ENCODE measurements around the gene MEGF11. TPM values are rescaled to one million over a fixed set of nuclear protein-coding genes. Genes with fewer than 3 reads are reported as not detected.

Gene MEGF11
- total RNA-seq, 4 donors from 2014 or later = 0.23 to 0.33 TPM; not detected in 2

GRCh38 chr15:66136948-66137347 is 116.6 kb downstream of the MEGF11 start:
- Histone ChIP-seq H3K36me3 (no peaks in the 10 kb centered on the region), H3K27me3 (no peaks in the 10 kb centered on the region), H3K4me1 (peaks cover 8 to 20% (median 18%) of the 10 kb centered on the region in 4 donors), H3K9me3 (no peaks in the 10 kb centered on the region), H3K27ac (replicated peaks in 1 of 4) (no peak overlapping the region), H3K4me3 (no peak overlapping the region)
- TF ChIP-seq POLR2A (IDR thresholded peaks at IDR 0.05; ENCODE audit: low read depth) (no peak), POLR2AphosphoS5 (IDR thresholded peaks at IDR 0.05) (no peak), CTCF (IDR thresholded peaks at IDR 0.05) (no peak), EP300 (IDR thresholded peaks at IDR 0.05) (no peak)
- intact Hi-C loops (cut with DNase I) = no loop called here
- no peak for DNase-seq (ENCODE audit: extremely low spot score)
- 84% methylated on average over 2 of the region's 2 CpGs for WGBS

GRCh38 chr15:66135664-66136063 is 117.9 kb downstream of the MEGF11 start:
- intact Hi-C loops (cut with DNase I) = no loop called here
- no peak for DNase-seq (ENCODE audit: extremely low spot score)
- no peaks in the 10 kb centered on the region for H3K36me3 ChIP-seq
- H3K9me3 ChIP-seq = no peaks in the 10 kb centered on the region
- TF ChIP-seq POLR2AphosphoS5 (IDR thresholded peaks at IDR 0.05) = no peak
- 93% methylated on average over 1 of the region's 1 CpG for WGBS
- H3K27me3 ChIP-seq = no peaks in the 10 kb centered on the region
- H3K4me3 ChIP-seq = no peak overlapping the region
- H3K4me1 ChIP-seq = peaks cover 8 to 20% (median 18%) of the 10 kb centered on the region in 4 donors
- H3K27ac ChIP-seq (replicated peaks in 1 of 4) = no peak overlapping the region

DNA sequence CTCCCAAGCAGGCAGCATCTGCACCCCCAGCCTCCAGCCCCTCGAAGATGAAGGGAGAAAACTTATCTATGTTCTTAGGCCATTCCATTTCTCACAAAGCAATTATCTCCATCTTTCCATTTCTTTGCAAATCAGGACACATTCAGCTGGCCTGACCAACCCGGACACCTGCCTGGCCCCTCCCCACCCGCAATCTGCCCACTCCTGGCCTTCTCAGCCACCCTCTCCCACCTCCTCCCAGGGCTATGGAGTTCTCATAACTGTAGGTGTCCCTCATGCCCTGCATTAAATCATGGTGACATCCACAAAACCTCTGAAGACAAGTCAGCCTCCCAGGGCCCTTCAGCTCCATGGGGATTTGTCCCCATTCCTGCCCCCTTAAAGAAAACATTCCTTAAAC is 119.3 kb downstream of the MEGF11 start:
- H3K27me3 ChIP-seq = peaks cover 0 to under 1% (median 0%) of the 10 kb centered on the region in 4 donors
- H3K36me3 ChIP-seq = no peaks in the 10 kb centered on the region
- WGBS = 89% methylated on average over 3 of the region's 3 CpGs
- H3K27ac ChIP-seq (replicated peaks in 1 of 4) = no peak overlapping the region
- H3K4me1 ChIP-seq = peaks cover 8 to 14% (median 11%) of the 10 kb centered on the region in 4 donors
- no peaks in the 10 kb centered on the region for H3K9me3 ChIP-seq
- intact Hi-C loops (cut with DNase I) = no loop called here
- TF ChIP-seq POLR2A (IDR thresholded peaks at IDR 0.05; ENCODE audit: low read depth) = no peak
- no peak for DNase-seq (ENCODE audit: extremely low spot score)
- H3K4me3 ChIP-seq = no peak overlapping the region

DNA sequence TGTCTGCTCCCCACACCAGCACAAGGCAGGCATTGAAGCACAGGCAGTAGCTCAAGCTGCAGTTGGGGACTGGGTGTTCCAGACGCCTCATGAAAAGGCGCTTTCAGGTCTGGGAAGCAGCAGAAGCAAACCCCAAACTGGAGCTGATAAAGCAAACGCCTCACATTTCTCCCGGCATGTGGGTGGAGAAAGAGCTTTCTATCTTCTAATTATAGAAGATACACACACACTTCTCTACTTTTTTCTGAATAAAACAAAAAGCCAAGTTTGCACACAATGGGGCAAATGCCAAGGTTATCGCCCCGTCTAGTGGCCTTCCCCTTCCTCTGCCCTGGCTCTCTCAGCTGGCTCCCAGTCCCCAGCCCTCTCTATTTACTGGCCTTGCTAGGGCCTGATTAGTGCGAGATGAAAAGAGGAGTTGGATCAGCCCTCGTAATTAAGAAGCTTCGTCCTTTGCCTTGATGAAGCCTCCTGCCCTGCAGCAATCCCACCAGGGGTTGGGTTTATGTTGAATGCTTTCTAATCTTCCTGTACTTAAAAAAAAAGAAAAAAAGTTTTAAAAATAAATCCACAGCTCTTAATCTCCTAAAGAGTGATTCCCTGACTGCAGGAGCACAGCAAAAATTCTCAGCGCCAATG is 120.2 kb downstream of the MEGF11 start:
- no peaks in the 10 kb centered on the region for H3K9me3 ChIP-seq
- DNase-seq (ENCODE audit: extremely low spot score) = no peak
- intact Hi-C loops (cut with DNase I) = no loop called here
- H3K4me1 ChIP-seq = peaks cover 0 to 5% (median 2%) of the 10 kb centered on the region in 4 donors
- TF ChIP-seq POLR2A (IDR thresholded peaks at IDR 0.05; ENCODE audit: low read depth) = no peak
- TF ChIP-seq POLR2AphosphoS5 (IDR thresholded peaks at IDR 0.05) = no peak
- TF ChIP-seq CTCF (IDR thresholded peaks at IDR 0.05) = no peak
- no peak for TF ChIP-seq EP300 (IDR thresholded peaks at IDR 0.05)
- no peaks in the 10 kb centered on the region for H3K36me3 ChIP-seq
- no peak overlapping the region for H3K4me3 ChIP-seq
- WGBS = 66% methylated on average over 10 of the region's 10 CpGs
- H3K27me3 ChIP-seq = peaks cover 0 to 8% (median 0%) of the 10 kb centered on the region in 4 donors
- no peak overlapping the region for H3K27ac ChIP-seq (replicated peaks in 1 of 4)

DNA sequence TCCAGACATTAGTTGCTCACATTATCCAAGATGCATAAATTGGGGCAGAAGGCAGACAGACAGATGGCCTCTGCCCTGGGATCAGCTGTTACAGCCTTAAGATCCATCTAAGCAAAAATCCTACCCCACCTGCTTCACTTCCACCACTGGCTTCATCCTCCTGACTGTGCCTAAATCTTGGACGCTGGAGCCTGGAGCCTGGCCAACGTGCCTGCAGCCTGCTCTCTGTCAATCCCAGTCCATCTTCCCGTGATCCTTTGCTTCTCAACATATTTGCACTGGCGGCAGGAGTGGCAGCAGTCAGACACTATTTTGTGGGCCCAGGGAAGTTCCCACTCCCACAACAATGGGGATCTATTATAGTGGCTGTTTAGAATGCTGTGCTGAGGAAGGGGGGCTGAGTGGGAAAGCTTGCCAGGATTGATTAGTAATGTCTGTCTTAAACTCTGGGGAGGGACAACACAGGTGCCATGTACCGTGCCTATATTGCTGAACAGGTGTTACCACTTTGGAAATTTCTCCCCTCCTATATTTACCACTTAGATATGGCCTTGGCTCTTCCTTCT is 121.2 kb downstream of the MEGF11 start:
- DNase-seq (ENCODE audit: extremely low spot score) = no peak
- TF ChIP-seq EP300 (IDR thresholded peaks at IDR 0.05) = no peak
- no peak for TF ChIP-seq POLR2AphosphoS5 (IDR thresholded peaks at IDR 0.05)
- TF ChIP-seq POLR2A (IDR thresholded peaks at IDR 0.05; ENCODE audit: low read depth) = no peak
- TF ChIP-seq CTCF (IDR thresholded peaks at IDR 0.05) = no peak
- Histone ChIP-seq H3K9me3 (no peaks in the 10 kb centered on the region), H3K4me3 (no peak overlapping the region), H3K27ac (replicated peaks in 1 of 4) (no peak overlapping the region), H3K36me3 (no peaks in the 10 kb centered on the region), H3K4me1 (no peaks in the 10 kb centered on the region), H3K27me3 (peaks cover 0 to 17% (median 0%) of the 10 kb centered on the region in 4 donors)
- 49% methylated on average over 5 of the region's 5 CpGs for WGBS
- intact Hi-C loops (cut with DNase I) = no loop called here
